AML-193 (cell line): ENCODE measurements around the gene STOM.
"Not testable (repeated sequence)": the region's sequence is repeated elsewhere in the genome, so short reads cannot be mapped to it uniquely, and the experiment has no call there.

ENCODE experiments used
- DNase-seq, 2 experiments: peaks; one replicate each; lab custom pipeline; 2025; lab: John Stamatoyannopoulos, UW

Gene STOM

GRCh38 chr9:121369595-121370265, at the start of gene STOM:
Gene STOM, minus strand, starts transcription at chr9:121370250. Its CDS starts 63 bp downstream, at chr9:121370187.
- DNase-seq = peak; percentile 51 to 67

GRCh38 chr9:121411993-121412392, 41.9 kb upstream of the STOM start:
- no peak for DNase-seq

GRCh38 chr9:121405899-121406298, 35.8 kb upstream of the STOM start:
- DNase-seq = no peak

- DNase-seq = no peak
Measured at GRCh38 chr9:121404906-121405305, 34.9 kb upstream of the STOM start.

- peak; percentile 81 to 86 for DNase-seq
Measured at GRCh38 chr9:121399883-121400607, 30.0 kb upstream of the STOM start.

GRCh38 chr9:121399126-121399882, 29.3 kb upstream of the STOM start:
- no peak for DNase-seq

- peak; percentile 41 to 50 for DNase-seq
Measured at GRCh38 chr9:121398374-121398773, 28.3 kb upstream of the STOM start.

GRCh38 chr9:121397277-121397676, 27.2 kb upstream of the STOM start:
- DNase-seq = not testable (repeated sequence)

GRCh38 chr9:121395558-121395957, 25.5 kb upstream of the STOM start:
- DNase-seq = no peak

GRCh38 chr9:121394292-121394691, 24.2 kb upstream of the STOM start:
- DNase-seq = peak; percentile 63 to 72

GRCh38 chr9:121393318-121393717, 23.3 kb upstream of the STOM start:
- peak; percentile 34 to 40 for DNase-seq

- DNase-seq = no peak
Measured at GRCh38 chr9:121390372-121390771, 20.3 kb upstream of the STOM start.

- no peak for DNase-seq
Measured at GRCh38 chr9:121388140-121388905, 18.3 kb upstream of the STOM start.

- no peak for DNase-seq
Measured at GRCh38 chr9:121386442-121387175, 16.6 kb upstream of the STOM start.

GRCh38 chr9:121383715-121384114, 13.7 kb upstream of the STOM start:
- peak; percentile 32 to 34 for DNase-seq

- no peak for DNase-seq
Measured at GRCh38 chr9:121380846-121381245, 10.8 kb upstream of the STOM start.

- peak; percentile 29 to 64 for DNase-seq
Measured at GRCh38 chr9:121376214-121376830, 6.3 kb upstream of the STOM start.

- no peak for DNase-seq
Measured at GRCh38 chr9:121373011-121373729, 3.1 kb upstream of the STOM start.

GRCh38 chr9:121372239-121373010, 2.4 kb upstream of the STOM start:
- peak; percentile 26 to 37 for DNase-seq
